GM06990 (cell line): ENCODE data around the gene TMEM52B.
"Not testable (repeated sequence)": the region's sequence is repeated elsewhere in the genome, so short reads cannot be mapped to it uniquely, and the experiment has no call there.

Source experiments
- DNase-seq: peaks from one replicate; pipeline ENCODE4 v3.0.0-alpha.2; 2011; ENCODE audit not compliant: insufficient read length; ENCODE audit errors: extremely low read depth
- H3K27me3 ChIP-seq: replicated peaks from 2 replicates; pipeline ENCODE4 v1.6.0; 2011; ENCODE audit warnings: low read length; ENCODE audit not compliant: control insufficient read depth, insufficient read depth
- H3K36me3 ChIP-seq: 2 replicates; pipeline ENCODE4 v1.5.1; 2011; ENCODE audit warnings: low read length; ENCODE audit not compliant: control insufficient read depth, insufficient read depth
- H3K4me3 ChIP-seq: replicated peaks from 2 replicates; pipeline ENCODE4 v1.5.1; 2011; ENCODE audit warnings: low read depth, mild to moderate bottlenecking, control low read depth, low read length
- TF ChIP-seq, protein P1 (sequence below): IDR thresholded peaks from 2 replicates; pipeline ENCODE4 v1.5.1; 2011; ENCODE audit warnings: low read length, control low read depth, mild to moderate bottlenecking, inconsistent platforms; ENCODE audit not compliant: insufficient read depth, poor library complexity, severe bottlenecking

Gene TMEM52B

GRCh38 chr12:10182354-10183049, 3.7 kb downstream of the TMEM52B start:
- TF ChIP-seq, protein P1, sequence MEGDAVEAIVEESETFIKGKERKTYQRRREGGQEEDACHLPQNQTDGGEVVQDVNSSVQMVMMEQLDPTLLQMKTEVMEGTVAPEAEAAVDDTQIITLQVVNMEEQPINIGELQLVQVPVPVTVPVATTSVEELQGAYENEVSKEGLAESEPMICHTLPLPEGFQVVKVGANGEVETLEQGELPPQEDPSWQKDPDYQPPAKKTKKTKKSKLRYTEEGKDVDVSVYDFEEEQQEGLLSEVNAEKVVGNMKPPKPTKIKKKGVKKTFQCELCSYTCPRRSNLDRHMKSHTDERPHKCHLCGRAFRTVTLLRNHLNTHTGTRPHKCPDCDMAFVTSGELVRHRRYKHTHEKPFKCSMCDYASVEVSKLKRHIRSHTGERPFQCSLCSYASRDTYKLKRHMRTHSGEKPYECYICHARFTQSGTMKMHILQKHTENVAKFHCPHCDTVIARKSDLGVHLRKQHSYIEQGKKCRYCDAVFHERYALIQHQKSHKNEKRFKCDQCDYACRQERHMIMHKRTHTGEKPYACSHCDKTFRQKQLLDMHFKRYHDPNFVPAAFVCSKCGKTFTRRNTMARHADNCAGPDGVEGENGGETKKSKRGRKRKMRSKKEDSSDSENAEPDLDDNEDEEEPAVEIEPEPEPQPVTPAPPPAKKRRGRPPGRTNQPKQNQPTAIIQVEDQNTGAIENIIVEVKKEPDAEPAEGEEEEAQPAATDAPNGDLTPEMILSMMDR, result no peak
- no peak for DNase-seq
- no peaks in the 10 kb centered on the region for H3K36me3 ChIP-seq
- peaks cover 2% of the 10 kb centered on the region for H3K27me3 ChIP-seq
- H3K4me3 ChIP-seq, result no peak overlapping the region

GRCh38 chr12:10184261-10184843, 5.5 kb downstream of the TMEM52B start:
- H3K27me3 ChIP-seq, result peaks cover 2% of the 10 kb centered on the region
- H3K4me3 ChIP-seq, result no peak overlapping the region
- TF ChIP-seq, protein P1, result no peak
- DNase-seq, result no peak
- H3K36me3 ChIP-seq, result no peaks in the 10 kb centered on the region

DNA sequence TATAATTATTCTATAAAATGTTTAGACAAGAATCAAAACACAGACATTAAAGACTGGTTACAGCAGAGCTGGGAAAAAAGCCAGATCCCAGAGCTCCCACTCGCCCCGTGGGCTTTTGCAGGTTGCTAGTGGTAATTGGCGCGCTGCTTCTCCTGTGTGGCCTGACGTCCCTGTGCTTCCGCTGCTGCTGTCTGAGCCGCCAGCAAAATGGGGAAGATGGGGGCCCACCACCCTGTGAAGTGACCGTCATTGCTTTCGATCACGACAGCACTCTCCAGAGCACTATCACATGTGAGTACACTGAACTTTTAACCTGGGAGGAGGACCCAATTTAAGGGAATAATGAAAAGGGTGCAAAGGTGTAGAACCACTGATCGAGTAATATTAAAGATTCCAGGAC, 7.5 kb downstream of the TMEM52B start:
- H3K27me3 ChIP-seq, result peaks cover 2% of the 10 kb centered on the region
- TF ChIP-seq, protein P1, result no peak

DNA sequence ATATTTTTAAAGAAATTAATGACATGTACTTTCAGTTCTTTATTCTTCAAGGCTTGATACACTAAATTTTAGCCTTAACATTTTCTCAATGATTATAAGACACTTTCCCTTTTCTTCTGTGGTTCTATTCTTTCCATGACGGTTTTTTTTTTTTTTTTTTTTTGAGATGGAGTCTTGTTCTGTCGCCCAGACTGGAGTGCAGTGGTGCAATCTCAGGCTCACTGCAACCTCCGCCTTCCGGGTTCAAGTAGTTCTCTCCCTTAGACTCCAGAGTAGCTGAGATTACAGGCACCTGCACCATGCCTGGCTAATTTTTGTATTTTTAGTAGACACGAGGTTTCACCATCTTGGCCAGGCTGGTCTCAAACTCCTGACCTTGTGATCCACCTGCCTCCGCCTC, 8.1 kb downstream of the TMEM52B start:
- not testable (repeated sequence) for H3K27me3 ChIP-seq

More for the DNA sequence above, 7.5 kb downstream of the TMEM52B start:
- Histone ChIP-seq H3K4me3 (no peak overlapping the region), H3K36me3 (no peaks in the 10 kb centered on the region)
- no peak for DNase-seq

DNA sequence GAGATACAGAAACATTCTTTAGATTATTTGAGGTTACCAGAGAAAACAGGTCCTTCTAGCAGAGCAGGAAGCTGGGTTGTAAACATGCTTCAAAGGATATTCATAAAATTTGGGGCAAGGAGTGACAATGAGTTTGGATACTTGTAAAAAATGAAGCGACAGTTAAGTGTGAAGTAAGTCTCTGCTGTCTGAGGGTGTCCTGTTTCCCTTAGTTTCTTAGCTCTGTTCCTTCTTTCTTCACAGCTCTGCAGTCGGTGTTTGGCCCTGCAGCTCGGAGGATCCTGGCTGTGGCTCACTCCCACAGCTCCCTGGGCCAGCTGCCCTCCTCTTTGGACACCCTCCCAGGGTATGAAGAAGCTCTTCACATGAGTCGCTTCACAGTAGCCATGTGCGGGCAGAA, 10.8 kb downstream of the TMEM52B start:
- no peak for DNase-seq
- TF ChIP-seq, protein P1, result no peak
- Histone ChIP-seq H3K27me3 (peaks cover 2% of the 10 kb centered on the region), H3K4me3 (no peak overlapping the region), H3K36me3 (no peaks in the 10 kb centered on the region)

More for the DNA sequence above, 8.1 kb downstream of the TMEM52B start:
- not testable (repeated sequence) for H3K4me3 ChIP-seq, DNase-seq, H3K36me3 ChIP-seq

GRCh38 chr12:10190558-10191388, 11.9 kb downstream of the TMEM52B start:
- TF ChIP-seq, protein P1, result peak; percentile 85
- H3K27me3 ChIP-seq, result peaks cover 2% of the 10 kb centered on the region
- no peaks in the 10 kb centered on the region for H3K36me3 ChIP-seq
- no peak for DNase-seq
- H3K4me3 ChIP-seq, result no peak overlapping the region
